H9 (cell line): ENCODE results near the gene CFAP99. TPM values are rescaled to one million over a fixed set of nuclear protein-coding genes. Genes with fewer than 3 reads are reported as not detected.

Source experiments
- DNase-seq: peaks from one replicate; pipeline ENCODE4 v3.0.0-alpha.2; 2017
- H2AFZ ChIP-seq: one replicate; pipeline ENCODE4 v1.6.1; 2013; ENCODE audit warnings: mild to moderate bottlenecking, low read length, control low read depth, moderate library complexity
- H2AK5ac ChIP-seq: 2 replicates; pipeline ENCODE4 v1.6.1; 2013; ENCODE audit warnings: low read length, control low read depth, mixed read lengths; ENCODE audit not compliant: insufficient read length
- H2BK120ac ChIP-seq: one replicate; pipeline ENCODE4 v1.6.1; 2013; ENCODE audit warnings: low read depth, mild to moderate bottlenecking, low read length, control low read depth, inconsistent platforms; ENCODE audit not compliant: poor library complexity, severe bottlenecking
- H2BK12ac ChIP-seq: 2 replicates; pipeline ENCODE4 v1.6.1; 2013; ENCODE audit warnings: low read length, control low read depth, mixed read lengths, low read depth; ENCODE audit not compliant: insufficient read length
- H2BK15ac ChIP-seq: 2 replicates; pipeline ENCODE4 v1.6.1; 2013; ENCODE audit warnings: low read depth, low read length, control low read depth
- H2BK20ac ChIP-seq: one replicate; pipeline ENCODE4 v1.6.1; 2013; ENCODE audit warnings: low read depth, mild to moderate bottlenecking, low read length, control low read depth, inconsistent platforms; ENCODE audit not compliant: poor library complexity, severe bottlenecking
- H2BK5ac ChIP-seq: 2 replicates; pipeline ENCODE4 v1.6.1; 2013; ENCODE audit warnings: low read length, control low read depth, mixed read lengths; ENCODE audit not compliant: insufficient read length
- H3K14ac ChIP-seq: 2 replicates; pipeline ENCODE4 v1.6.1; 2013; ENCODE audit warnings: low read length, control low read depth; ENCODE audit not compliant: insufficient read depth
- H3K18ac ChIP-seq: 2 replicates; pipeline ENCODE4 v1.6.1; 2013; ENCODE audit warnings: low read depth, mild to moderate bottlenecking, mixed read lengths, low read length, control low read depth; ENCODE audit not compliant: insufficient read length
- H3K23ac ChIP-seq: 2 replicates; pipeline ENCODE4 v1.6.1; 2013; ENCODE audit warnings: low read length, control low read depth, mixed read lengths, low read depth; ENCODE audit not compliant: insufficient read length
- H3K23me2 ChIP-seq: 2 replicates; pipeline ENCODE4 v1.6.1; 2013; ENCODE audit warnings: low read depth, mild to moderate bottlenecking, mixed read lengths, low read length, control low read depth; ENCODE audit not compliant: insufficient read length, poor library complexity, severe bottlenecking
- H3K27ac ChIP-seq: 2 replicates; pipeline ENCODE4 v1.5.1; 2013; ENCODE audit warnings: low read length, control low read depth, mixed read lengths, low read depth; ENCODE audit not compliant: insufficient read length
- H3K27me3 ChIP-seq: 2 replicates; pipeline ENCODE4 v1.6.1; 2013; ENCODE audit warnings: low read length, control low read depth, inconsistent platforms; ENCODE audit not compliant: insufficient read depth
- H3K4ac ChIP-seq: 2 replicates; pipeline ENCODE4 v1.6.1; 2013; ENCODE audit warnings: low read depth, mild to moderate bottlenecking, control low read depth, inconsistent platforms, low read length, moderate library complexity
- H3K4me1 ChIP-seq: 2 replicates; pipeline ENCODE4 v1.6.1; 2013; ENCODE audit warnings: low read length, control low read depth, inconsistent platforms; ENCODE audit not compliant: insufficient read depth
- H3K4me2 ChIP-seq: 2 replicates; pipeline ENCODE4 v1.6.1; 2013; ENCODE audit warnings: low read length, control low read depth, mixed read lengths; ENCODE audit not compliant: insufficient read length, insufficient read depth
- H3K56ac ChIP-seq: 2 replicates; pipeline ENCODE4 v1.6.1; 2013; ENCODE audit warnings: low read depth, mild to moderate bottlenecking, mixed read lengths, low read length, control low read depth; ENCODE audit not compliant: insufficient read length
- H3K79me1 ChIP-seq: 2 replicates; pipeline ENCODE4 v1.6.1; 2013; ENCODE audit warnings: low read depth, mild to moderate bottlenecking, moderate library complexity, low read length, control low read depth, inconsistent platforms; ENCODE audit not compliant: insufficient read depth, poor library complexity, severe bottlenecking
- H3K79me2 ChIP-seq: 2 replicates; pipeline ENCODE4 v1.6.1; 2013; ENCODE audit warnings: low read length, control low read depth, inconsistent platforms; ENCODE audit not compliant: insufficient read depth
- H3K9ac ChIP-seq: 2 replicates; pipeline ENCODE4 v1.6.1; 2013; ENCODE audit warnings: low read length, control low read depth, mixed read lengths; ENCODE audit not compliant: insufficient read length; ENCODE audit errors: extremely low read depth
- H3K9me3 ChIP-seq: one replicate; pipeline ENCODE4 v1.6.1; 2013; ENCODE audit warnings: low read depth, low read length, inconsistent platforms; ENCODE audit not compliant: control insufficient read depth
- H3T11ph ChIP-seq: one replicate; pipeline ENCODE4 v1.6.1; 2013; ENCODE audit warnings: mild to moderate bottlenecking, low read length, control low read depth, inconsistent platforms
- H4K20me1 ChIP-seq: one replicate; pipeline ENCODE4 v1.6.1; 2013; ENCODE audit not compliant: control insufficient read depth, insufficient read length, insufficient read depth
- H4K5ac ChIP-seq: 2 replicates; pipeline ENCODE4 v1.6.1; 2013; ENCODE audit warnings: low read depth, mild to moderate bottlenecking, mixed read lengths, low read length, control low read depth; ENCODE audit not compliant: insufficient read length
- H4K8ac ChIP-seq: replicated peaks from 2 replicates; pipeline ENCODE4 v1.6.1; 2013; ENCODE audit warnings: low read length, control low read depth, mixed read lengths, low read depth; ENCODE audit not compliant: insufficient read length
- H4K91ac ChIP-seq: 2 replicates; pipeline ENCODE4 v1.6.1; 2013; ENCODE audit warnings: low read depth, mild to moderate bottlenecking, moderate library complexity, mixed read lengths, low read length, control low read depth; ENCODE audit not compliant: insufficient read length
- H3K27ac Mint-ChIP-seq, 3 experiments: 2 replicates in 2 of 3; 3 replicates in 1 of 3; pipeline ENCODE4 v1.8.0; 2020 to 2021; ENCODE audit warnings: mixed read lengths in 3 of 3, mild to moderate bottlenecking in 1 of 3, moderate library complexity in 1 of 3
- H3K27me3 Mint-ChIP-seq: 2 replicates; pipeline ENCODE4 v1.8.0; 2021; ENCODE audit warnings: low read depth, mild to moderate bottlenecking, moderate library complexity, mixed read lengths
- H3K36me3 Mint-ChIP-seq, 3 experiments: 2 replicates in 2 of 3; 3 replicates in 1 of 3; pipeline ENCODE4 v1.8.0; 2020 to 2021; ENCODE audit warnings: low read depth in 3 of 3, mixed read lengths in 3 of 3; ENCODE audit not compliant: insufficient read depth in 1 of 3
- H3K4me1 Mint-ChIP-seq, 2 experiments: 2 replicates each; pipeline ENCODE4 v1.8.0; 2020; ENCODE audit warnings: mixed read lengths in 2 of 2
- H3K4me3 Mint-ChIP-seq, 2 experiments: 2 replicates in 1 of 2; 3 replicates in 1 of 2; pipeline ENCODE4 v1.8.0; 2020 to 2021; ENCODE audit warnings: mild to moderate bottlenecking in 2 of 2, mixed read lengths in 2 of 2, moderate library complexity in 1 of 2
- H3K9me3 Mint-ChIP-seq, 2 experiments: 2 replicates in 1 of 2; 3 replicates in 1 of 2; pipeline ENCODE4 v1.8.0; 2020; ENCODE audit warnings: mild to moderate bottlenecking in 2 of 2, mixed read lengths in 2 of 2, moderate library complexity in 1 of 2
- CTCF ChIP-seq: fragments of 200-600 bp; sonication (generic); conservative IDR thresholded peaks from 3 replicates; pipeline ENCODE4 v1.8.0; 2021; ENCODE audit warnings: antibody characterized with exemption, mild to moderate bottlenecking
- WGBS: extraction: QIAGEN DNeasy Blood & Tissue Kit; methylation state at CpG from one replicate; pipeline ENCODE4 v1.1.7; 2013; ENCODE audit warnings: missing lambda C conversion rate, low lambda C conversion rate, mixed read lengths; ENCODE audit not compliant: insufficient read length; ENCODE audit errors: extremely low coverage; 5-methylcytosine and 5-hydroxymethylcytosine counted together
- total RNA-seq: library from RNA; stranded (reverse); gene quantifications from 2 replicates; pipeline ENCODE4 v1.2.1, GENCODE V29; 2021

The CFAP99 gene
- total RNA-seq, 1 experiment from 2014 or later: 0.35 TPM

- Histone ChIP-seq H3K56ac (no peak overlapping the region), H4K8ac (no peak overlapping the region), H3K27ac (no peak overlapping the region), H4K91ac (no peak overlapping the region), H3K23ac (no peak overlapping the region), H3K9ac (no peak overlapping the region), H3K4me1 (no peaks in the 10 kb centered on the region), H3K14ac (no peak overlapping the region), H3K4ac (no peak overlapping the region), H3K18ac (no peak overlapping the region), H4K5ac (no peak overlapping the region), H3K79me1 (no peaks in the 10 kb centered on the region), H2AFZ (no peak overlapping the region), H3K79me2 (peaks cover 1% of the 10 kb centered on the region), H4K20me1 (no peaks in the 10 kb centered on the region), H2AK5ac (no peak overlapping the region), H3T11ph (no peak overlapping the region), H3K9me3 (no peaks in the 10 kb centered on the region), H2BK20ac (no peak overlapping the region), H2BK12ac (no peak overlapping the region), H2BK120ac (no peak overlapping the region), H3K23me2 (no peaks in the 10 kb centered on the region), H3K27me3 (no peaks in the 10 kb centered on the region), H2BK5ac (no peak overlapping the region), H2BK15ac (no peak overlapping the region), H3K4me2 (no peak overlapping the region)
- peaks cover 51 to 87% (median 71%) of the 10 kb centered on the region in 3 experiments for H3K36me3 Mint-ChIP-seq
- H3K27ac Mint-ChIP-seq: no peak overlapping the region; a peak in 1 of 7 replicates
- no peak for DNase-seq
- TF ChIP-seq CTCF: no peak
- no peaks in the 10 kb centered on the region for H3K27me3 Mint-ChIP-seq
- WGBS: no CpG with 5 or more reads among the region's 2 CpGs
- H3K9me3 Mint-ChIP-seq: no peaks in the 10 kb centered on the region
- H3K4me3 Mint-ChIP-seq: no peak overlapping the region
- H3K4me1 Mint-ChIP-seq: no peaks in the 10 kb centered on the region
Measured at GRCh38 chr4:2500547-2500946, 81.8 kb downstream of the CFAP99 start.
